Stimulated activated CD8-positive, alpha-beta memory T cell treated with anti-CD3 and anti-CD28 coated beads, Interleukin-7, amount 100 ng/mL, for 48 hours (primary cell): ENCODE measurements around the gene ARMC3.
"Not testable (repeated sequence)": the region's sequence is repeated elsewhere in the genome, so short reads cannot be mapped to it uniquely, and the experiment has no call there.

Source experiments
- DNase-seq, 2 donors: peaks; one replicate each; pipeline ENCODE4 v3.0.0-alpha.2; 2020; ENCODE audit warnings: low read depth in 1 of 2; ENCODE audit errors: extremely low read depth in 1 of 2

ARMC3 gene

DNA sequence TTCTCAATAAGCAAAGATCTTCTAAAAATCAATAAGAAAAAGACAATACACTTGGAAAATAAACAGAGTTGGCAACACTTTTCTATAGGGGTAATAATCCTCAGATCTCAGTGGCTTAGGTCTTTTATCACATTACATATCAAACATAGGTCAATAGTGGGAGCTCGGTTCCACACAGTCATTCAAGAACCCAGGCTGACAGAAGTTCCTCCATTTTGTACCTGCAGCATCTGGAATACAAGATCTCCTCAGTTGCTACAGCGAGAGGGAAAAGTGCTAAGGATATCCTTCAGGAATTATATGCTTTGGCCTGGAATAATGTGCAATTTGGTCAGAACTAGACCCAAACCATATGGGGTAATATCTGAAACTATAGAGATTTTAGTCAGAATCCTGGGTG lies 112.1 kb downstream of the ARMC3 start:
- DNase-seq = no peak

GRCh38 chr10:23046027-23046426 lies 118.2 kb downstream of the ARMC3 start:
- no peak for DNase-seq

DNA sequence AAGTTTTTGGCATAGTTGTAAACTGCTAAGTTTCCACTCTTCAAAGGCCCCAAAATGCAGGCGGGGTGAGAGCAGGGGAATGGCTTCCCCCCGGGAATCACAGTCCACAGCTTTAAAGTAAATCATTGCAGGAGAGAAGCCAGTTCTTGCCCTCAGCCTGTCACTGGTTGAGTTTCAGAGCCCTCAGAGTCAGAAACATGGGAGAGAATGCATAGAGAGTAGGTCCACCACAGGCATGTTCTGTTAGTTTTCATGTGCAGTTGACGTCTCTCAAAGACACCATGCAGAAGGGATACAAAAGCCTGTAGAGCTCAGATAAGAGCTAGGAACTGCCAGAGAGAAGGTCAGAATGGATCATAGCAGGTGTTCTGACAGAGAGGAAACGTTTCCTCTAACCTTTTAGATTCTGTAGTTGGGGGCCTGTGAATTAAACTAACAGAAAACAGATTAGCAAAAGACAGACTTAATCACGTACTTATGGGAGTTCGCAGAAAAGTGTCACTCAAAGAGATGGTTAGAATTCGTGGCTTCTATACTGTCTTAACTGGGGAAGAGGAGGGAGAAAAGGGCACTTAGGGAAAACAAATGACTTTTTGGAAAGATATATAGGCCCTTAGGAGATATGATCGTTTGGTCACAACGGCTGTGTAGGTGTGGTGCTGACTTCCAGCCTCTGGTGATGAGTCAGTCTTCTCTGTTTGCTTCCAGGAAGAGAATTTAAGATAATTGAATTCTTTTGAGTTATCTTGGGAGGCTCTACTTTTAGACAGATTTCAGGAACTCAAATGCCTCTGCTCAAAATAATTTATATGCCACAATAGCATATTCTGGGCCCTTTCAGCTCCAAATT lies 119.6 kb downstream of the ARMC3 start:
- no peak for DNase-seq

- no peak for DNase-seq
Measured at GRCh38 chr10:23048191-23048590, 120.3 kb downstream of the ARMC3 start.

GRCh38 chr10:23051278-23051677 lies 123.4 kb downstream of the ARMC3 start:
- no peak for DNase-seq

- no peak for DNase-seq
Measured at GRCh38 chr10:23051855-23052331, 124.0 kb downstream of the ARMC3 start.

DNA sequence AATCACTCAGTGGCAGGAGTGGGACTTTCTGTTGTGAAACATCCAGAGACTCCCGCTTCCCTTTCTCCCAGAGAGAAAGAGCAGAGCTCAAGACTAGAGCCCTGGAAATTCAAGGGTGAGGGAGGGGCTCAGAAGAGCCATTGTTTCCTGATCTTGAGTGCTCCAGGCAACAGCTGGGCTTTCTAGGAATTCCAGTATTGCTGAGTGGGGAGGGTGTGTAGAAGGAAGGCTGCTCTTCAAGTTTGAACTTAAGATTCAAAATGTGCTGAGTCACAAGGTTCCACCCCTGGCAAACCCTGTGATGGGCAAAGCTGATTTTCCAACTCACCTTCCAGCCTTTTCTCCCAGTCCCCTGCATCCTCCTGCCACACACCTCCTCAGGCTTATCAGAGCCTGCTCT lies 125.2 kb downstream of the ARMC3 start:
- DNase-seq = no peak

DNA sequence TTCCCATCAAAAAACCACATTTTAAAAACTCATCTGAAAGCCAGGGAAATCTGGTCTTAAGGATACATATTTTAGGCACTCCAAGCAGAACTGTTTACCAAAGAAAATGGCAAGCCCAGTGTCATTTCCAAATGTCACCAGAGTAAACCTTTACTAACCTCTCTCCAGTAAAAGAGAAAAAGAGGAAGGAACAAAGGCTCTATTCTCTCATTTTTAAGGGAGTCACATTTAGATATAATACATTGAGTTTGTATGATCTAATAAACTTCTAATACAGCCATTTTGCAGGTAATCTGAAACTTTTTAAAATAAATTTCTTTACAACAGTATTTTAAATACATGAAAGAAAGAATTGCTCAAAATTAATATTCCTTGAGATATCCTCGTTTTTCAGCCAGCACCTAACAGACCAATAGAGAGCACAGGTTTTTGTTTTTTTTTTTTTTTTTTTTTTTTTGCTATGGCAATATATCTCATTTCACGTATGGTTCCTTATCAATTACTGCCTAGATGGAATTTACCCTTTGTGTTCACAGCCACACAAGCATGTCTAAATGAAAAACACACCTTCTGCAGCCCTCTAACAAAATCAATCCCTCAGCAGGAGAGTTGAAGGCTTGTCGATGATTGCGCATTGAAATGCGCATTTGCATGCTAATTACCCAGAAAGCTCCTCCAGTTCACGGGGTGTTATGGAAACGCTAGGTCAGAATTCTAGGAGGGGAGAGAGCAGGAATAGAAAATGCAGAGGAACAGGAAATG lies 127.8 kb downstream of the ARMC3 start:
- DNase-seq = no peak

GRCh38 chr10:23056186-23056579 lies 128.3 kb downstream of the ARMC3 start:
- DNase-seq = no peak

GRCh38 chr10:23058366-23058765 lies 130.5 kb downstream of the ARMC3 start:
- DNase-seq = no peak

DNA sequence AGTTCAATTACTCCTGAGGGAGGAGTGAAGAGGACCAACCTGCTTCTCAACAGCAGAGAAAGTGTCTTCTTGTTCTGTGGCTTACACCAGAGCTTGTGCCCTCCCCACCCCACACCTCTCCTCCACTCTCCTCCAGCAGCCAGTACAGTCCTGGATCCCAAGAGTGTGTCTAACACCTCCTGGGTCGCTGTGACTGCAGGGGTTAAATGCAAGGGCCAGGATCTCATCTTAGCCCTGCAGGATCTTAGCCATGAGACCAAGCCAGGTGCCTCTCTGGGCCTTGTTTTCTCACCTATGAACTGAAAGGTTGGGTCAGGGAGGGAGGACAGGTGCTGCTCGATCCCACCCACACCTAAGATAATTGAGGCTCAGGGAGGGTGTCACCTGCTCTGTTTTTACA lies 133.1 kb downstream of the ARMC3 start:
- no peak for DNase-seq

DNA sequence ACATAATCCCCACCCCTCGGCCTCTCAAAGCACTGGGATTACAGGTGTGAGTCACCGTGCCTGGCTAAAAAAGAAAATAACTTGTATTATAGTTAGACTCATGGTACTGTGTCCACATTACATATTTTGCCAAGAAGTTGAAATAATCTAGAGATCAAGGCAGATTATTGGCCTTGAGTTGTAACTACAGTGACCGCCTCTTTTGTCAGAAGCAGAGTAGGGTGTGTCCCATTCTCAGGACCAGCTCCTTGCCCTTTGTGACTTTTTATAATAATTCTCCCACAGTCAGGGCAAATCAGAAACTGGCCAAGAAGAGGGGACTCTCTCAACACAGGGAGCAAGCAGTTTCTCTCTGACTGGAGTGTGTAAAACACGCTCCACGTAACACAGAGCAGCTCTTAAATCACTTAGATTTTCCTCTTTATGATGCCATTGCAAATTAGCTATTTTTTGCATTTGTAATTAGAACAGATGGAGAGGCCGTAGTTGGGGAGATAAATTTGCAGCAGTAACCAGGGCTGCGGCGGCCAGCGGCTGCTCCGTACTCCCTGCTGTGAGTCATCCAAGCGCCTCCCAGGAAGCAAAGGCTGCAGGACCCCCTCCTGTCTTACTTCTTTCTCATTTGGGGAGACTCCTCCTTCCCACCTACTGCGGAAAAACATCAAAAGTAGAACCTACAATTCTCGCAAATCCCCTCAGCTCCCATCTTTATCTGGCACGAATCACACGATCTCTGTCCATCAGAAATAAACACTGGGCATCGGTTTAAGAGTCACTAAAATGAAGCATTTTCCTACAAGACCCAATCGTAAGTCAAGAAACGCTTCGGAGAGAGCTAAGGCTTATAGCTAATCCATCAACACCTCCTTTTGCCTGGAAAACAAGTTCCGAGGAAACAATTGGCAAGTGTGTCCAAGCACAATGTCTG lies 135.5 kb downstream of the ARMC3 start:
- no peak for DNase-seq

DNA sequence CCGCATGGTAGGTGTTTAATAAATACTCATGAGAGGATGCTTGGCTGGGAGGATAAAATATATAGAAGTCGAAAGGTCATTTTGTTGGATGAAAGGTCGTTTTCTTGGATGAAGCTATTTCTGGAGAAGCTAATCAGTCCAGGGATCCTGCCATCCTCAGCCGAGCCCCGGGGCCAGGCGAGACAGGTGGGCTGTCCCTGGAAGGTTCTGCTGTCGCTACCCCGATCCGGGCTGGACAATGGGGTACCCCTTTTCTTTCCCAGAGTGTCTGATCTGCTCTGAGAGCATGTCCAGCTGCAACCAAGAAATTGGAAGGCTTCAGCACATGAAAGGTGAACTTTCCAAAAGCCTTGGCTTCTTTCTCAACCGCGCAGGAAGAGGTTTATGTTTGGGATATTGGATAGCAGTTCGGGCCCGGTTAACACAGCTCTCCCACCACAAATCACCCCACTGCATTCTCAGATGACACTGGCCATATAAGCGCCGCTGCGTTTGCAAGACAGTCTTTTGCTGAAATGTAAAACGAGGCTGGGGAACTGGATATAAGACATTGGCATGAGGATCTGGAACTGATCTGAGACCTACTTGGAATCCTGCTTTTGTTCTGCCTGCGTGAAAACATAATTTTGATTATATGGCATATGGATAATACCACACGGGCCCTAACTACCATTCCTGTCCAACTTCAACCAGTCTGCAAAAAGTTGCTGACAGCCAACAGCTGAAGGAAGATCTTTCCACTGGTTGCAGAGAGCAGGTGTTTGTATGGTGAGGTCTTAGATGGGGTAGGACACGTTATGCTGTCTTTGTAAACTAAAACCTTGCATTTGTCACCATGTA lies 136.3 kb downstream of the ARMC3 start:
- DNase-seq = no peak

- DNase-seq = not testable (repeated sequence)
Measured at GRCh38 chr10:23064813-23065114, 136.9 kb downstream of the ARMC3 start.

DNA sequence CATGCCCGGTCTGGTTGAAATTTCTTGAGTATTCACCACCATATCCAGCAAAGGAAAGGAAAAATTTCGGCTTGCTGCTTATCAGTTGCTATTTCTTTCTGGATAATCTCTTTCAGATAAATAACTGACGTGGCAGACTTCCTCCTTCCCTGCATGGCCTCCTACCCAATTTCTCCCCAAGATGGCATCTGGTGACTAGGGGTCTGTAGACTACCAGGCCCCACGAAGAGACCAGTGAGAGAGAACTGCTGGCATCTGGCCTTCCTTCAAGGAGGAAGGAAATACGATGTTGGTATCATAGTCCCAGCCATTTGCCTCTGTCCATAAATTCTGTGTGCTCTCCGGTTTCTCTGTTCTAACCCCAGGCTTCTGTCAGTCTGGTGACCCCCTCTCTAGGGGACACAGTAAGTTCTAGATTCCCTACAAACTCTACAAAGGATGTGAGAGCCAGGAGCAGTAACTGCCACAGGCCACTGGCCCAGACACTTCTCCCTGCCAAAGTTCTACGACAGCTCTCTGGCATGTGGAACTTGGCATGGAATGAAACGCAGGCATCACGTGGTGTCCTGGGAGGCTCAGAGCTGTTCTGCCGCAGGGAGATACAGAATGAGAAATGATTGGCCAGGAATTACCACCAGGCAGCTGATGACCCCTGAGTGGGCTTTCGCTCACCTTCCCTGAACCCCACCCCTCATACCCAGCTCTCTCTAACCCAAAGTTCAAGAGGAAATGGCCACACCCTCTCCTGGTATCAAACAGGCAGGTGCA lies 137.5 kb downstream of the ARMC3 start:
- DNase-seq = no peak

DNA sequence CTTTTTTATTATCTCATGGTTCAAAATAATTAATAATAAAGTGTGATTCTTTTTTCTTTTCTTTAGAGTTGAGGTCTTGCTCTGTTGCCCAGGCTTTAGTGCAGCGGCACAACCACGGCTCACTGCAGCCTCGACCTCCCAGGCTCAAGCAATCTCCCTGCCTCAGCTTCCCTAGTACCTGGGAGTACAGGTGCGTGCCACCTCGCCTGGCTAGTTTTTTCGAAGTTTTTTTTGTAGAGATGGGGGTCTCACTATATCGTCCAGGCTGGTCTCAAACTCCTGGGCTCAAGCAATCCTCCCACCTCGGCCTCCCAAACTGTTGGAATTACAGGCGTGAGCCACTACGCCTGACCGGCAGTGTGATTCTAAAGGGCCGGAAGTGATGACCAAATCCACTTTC lies 139.5 kb downstream of the ARMC3 start:
- no peak for DNase-seq

- peak; percentile 13 to 21 for DNase-seq
Measured at GRCh38 chr10:23067939-23068775, 140.3 kb downstream of the ARMC3 start.

DNA sequence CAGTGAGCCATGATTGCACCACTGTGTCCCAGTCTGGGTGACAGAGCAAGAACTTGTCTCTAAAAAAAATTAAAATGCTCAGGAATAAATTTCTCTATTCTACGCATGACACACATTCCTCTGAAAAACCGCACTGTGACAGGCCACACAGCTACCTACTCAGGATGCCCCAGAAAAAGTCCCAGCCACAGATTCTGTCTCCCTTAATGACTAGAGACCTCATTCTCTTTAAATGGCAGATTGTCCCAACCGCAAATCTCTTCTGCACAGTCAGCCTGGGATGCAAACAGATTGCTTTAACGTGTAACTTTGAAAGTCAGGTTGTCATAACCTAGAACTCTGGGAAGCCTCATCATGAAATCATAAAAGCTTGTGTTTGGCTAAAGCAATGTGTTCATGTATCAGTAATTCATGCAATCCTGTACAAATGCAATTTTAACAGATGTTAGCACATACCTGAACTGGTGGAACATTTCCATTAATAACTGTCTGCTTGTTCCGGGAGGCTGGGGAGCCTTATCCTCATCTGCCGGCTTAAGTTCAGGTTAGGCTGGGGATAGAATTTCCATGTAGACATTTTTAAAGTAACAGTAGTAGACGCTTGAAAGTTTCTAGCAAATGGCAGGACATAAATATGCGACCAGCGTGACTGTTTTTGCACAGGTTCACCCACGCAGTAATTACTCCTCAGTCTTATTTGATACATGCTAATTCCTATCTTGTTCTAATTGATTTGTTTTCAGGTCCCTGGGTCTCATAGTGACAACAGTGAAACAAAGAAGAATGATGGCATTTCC lies 141.4 kb downstream of the ARMC3 start:
- no peak for DNase-seq
